HS-5 (cell line): Measurements from ENCODE around the gene PDIA5.

Source experiments
- DNase-seq: peaks from one replicate; pipeline ENCODE4 v3.0.0-alpha.2; 2012; ENCODE audit warnings: low read depth

PDIA5 gene

GRCh38 chr3:123066896-123067688, at the start of gene PDIA5:
Gene PDIA5, plus strand, starts transcription at chr3:123067025. Its CDS starts 140 bp downstream, at chr3:123067165.
- DNase-seq, result peak; percentile 56

- DNase-seq, result no peak
Measured at GRCh38 chr3:123018683-123019082, 48.1 kb upstream of the PDIA5 start.

GRCh38 chr3:123019161-123019560, 47.7 kb upstream of the PDIA5 start:
- DNase-seq, result no peak

- no peak for DNase-seq
Measured at GRCh38 chr3:123019591-123019990, 47.2 kb upstream of the PDIA5 start.

GRCh38 chr3:123020709-123021108, 46.1 kb upstream of the PDIA5 start:
- DNase-seq, result no peak

- no peak for DNase-seq
Measured at GRCh38 chr3:123021388-123021787, 45.4 kb upstream of the PDIA5 start.

GRCh38 chr3:123021996-123022510, 44.8 kb upstream of the PDIA5 start:
- no peak for DNase-seq

GRCh38 chr3:123024056-123024455, 42.8 kb upstream of the PDIA5 start:
- no peak for DNase-seq

- no peak for DNase-seq
Measured at GRCh38 chr3:123025642-123026521, 40.9 kb upstream of the PDIA5 start.

- DNase-seq, result no peak
Measured at GRCh38 chr3:123026565-123027291, 40.1 kb upstream of the PDIA5 start.

- DNase-seq, result no peak
Measured at GRCh38 chr3:123027292-123028232, 39.3 kb upstream of the PDIA5 start, which contains the start of gene SEMA5B. Gene SEMA5B, minus strand, starts transcription at chr3:123027763. Its CDS starts 66,500 bp downstream, at chr3:122961263.

GRCh38 chr3:123028233-123028828, 38.5 kb upstream of the PDIA5 start:
- peak; percentile 47 for DNase-seq

- no peak for DNase-seq
Measured at GRCh38 chr3:123031051-123031450, 35.8 kb upstream of the PDIA5 start.

- no peak for DNase-seq
Measured at GRCh38 chr3:123032057-123032456, 34.8 kb upstream of the PDIA5 start.

GRCh38 chr3:123034120-123034519, 32.7 kb upstream of the PDIA5 start:
- no peak for DNase-seq

GRCh38 chr3:123034996-123035395, 31.8 kb upstream of the PDIA5 start:
- no peak for DNase-seq

GRCh38 chr3:123036352-123037014, 30.3 kb upstream of the PDIA5 start:
- DNase-seq, result peak; percentile 25

- no peak for DNase-seq
Measured at GRCh38 chr3:123037015-123037375, 29.8 kb upstream of the PDIA5 start.

- DNase-seq, result no peak
Measured at GRCh38 chr3:123038751-123039150, 28.1 kb upstream of the PDIA5 start.

- no peak for DNase-seq
Measured at GRCh38 chr3:123039178-123039577, 27.6 kb upstream of the PDIA5 start.
